HG03432 (cell line): ENCODE data around the gene TMEM232.
"Not testable (repeated sequence)": the region's sequence is repeated elsewhere in the genome, so short reads cannot be mapped to it uniquely, and the experiment has no call there.

Experiments
- ATAC-seq: cut with Tn5 transposase; IDR thresholded peaks from one replicate; pipeline ENCODE4 v1.9.1; 2021; ENCODE audit warnings: mild to moderate bottlenecking, moderate library complexity; ENCODE audit not compliant: unreplicated experiment

Gene TMEM232

DNA sequence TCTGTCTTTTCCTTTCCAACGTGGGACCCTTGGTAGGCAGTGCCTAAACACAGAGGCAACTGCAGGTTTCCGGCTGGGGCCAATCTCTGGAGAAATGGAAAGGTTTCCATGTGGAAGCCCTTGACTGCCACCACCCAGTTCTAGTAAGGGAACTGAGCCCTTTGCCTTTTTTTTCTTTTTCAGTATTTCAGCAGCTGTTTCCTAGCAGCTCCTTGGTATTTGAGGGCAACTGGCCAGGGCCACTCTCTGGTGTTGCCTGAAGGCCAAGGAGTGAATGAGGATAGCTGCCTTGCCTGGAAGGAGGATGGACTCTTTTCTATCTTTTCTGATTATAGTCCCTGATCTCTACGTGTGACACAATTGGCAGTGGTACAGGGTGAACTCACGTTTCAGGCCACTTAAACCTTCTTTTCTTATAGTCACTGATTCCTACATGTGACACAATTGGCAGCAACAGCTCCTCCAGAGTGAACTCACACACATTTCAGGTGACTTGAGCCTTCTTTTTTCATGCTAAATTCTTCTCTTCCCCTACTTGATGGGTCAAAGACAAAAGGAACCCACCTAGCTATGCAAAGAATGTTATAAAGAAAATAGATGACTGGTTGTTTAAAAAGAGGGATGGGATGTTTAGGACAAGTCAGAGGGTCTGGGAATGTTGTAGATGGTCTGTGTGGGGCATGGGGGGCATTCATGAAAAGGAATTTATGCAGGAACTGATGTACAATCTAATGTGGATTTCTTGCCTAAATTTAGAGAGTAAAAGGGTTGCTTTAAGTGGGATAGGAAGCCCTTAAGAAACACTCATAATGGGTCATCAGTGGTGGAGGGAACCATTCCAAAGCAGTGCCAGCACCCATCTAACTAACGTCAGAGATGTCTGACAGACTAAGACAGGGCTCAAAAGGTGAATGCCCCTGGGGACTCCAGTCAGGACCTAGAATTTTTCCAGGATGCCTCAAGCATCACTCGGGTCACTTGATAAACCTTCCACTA is 190.1 kb downstream of the TMEM232 start:
- ATAC-seq, result no peak

DNA sequence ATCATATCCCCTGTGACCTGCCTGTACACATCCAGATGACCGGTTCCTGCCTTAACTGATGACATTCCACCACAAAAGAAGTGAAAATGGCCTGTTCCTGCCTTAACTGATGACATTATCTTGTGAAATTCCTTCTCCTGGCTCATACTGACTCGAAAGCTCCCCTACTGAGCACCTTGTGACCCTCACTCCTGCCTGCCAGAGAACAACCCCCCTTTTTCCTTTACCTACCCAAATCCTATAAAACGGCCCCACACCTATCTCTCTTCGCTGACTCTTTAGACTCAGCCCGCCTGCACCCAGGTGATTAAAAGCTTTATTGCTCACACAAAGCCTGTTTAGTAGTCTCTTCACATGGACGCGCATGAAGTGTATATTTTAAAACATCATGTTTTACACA is 191.3 kb downstream of the TMEM232 start:
- not testable (repeated sequence) for ATAC-seq

DNA sequence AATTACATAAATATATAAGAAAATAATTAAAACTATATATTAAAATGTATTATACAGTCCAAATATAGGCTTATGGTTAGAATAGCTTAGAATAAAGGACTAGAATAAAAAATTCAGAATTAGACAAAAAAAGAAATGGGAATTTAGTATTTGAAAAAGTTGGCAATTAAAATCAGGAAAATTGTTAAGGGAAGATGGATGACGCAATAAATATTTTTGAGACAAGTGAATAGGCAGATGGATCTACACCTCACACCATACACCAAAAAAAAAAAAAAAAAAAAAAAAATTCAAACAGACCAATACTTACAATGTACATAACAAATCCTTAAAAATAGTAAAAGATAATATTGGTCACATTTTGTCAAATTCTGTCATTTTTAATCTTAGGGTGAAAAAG is 200.7 kb downstream of the TMEM232 start:
- ATAC-seq, result no peak

DNA sequence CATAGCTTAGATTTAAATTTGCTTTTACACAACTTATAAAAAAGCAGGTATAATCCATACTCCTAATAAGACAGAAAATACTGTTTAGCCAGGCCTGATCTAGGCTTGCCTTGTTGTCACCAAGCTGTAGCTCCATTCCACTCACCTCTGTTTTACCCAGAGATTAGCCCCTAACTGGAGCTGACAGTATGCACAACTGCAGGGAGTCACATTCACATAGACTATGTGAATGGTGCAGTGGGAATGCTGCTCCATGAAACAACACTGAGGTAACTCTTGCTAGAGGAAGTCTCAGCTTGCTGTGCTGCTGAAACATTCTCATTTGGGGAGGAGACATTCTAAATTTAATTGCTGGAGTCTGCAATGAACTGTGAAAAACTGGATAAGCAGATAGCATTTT is 209.1 kb downstream of the TMEM232 start:
- no peak for ATAC-seq

GRCh38 chr5:110514030-110514429 is 212.4 kb downstream of the TMEM232 start:
- no peak for ATAC-seq

GRCh38 chr5:110512266-110512665 is 214.2 kb downstream of the TMEM232 start:
- ATAC-seq, result no peak

DNA sequence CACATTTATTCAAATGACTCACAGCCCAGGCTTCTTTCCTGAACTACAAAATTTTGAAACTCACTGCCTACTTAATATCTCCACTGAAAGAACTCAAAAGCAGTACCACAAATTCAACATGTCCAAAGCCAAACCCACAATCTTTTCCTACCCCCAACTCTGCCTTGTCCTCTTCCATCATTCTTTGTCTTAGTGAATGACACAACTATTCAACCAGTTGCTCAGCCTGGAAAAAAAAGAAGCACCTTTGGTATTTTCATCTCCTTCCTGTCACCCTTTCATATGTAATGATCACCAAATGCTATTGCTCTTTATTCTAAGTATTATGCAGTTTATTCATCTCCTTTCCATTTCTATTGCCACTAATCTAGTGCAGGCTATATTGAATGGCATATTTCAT is 216.3 kb downstream of the TMEM232 start:
- no peak for ATAC-seq

- no peak for ATAC-seq
These were observed 218.5 kb downstream of the TMEM232 start for GRCh38 chr5:110507972-110508371.

- no peak for ATAC-seq
These were observed 220.1 kb downstream of the TMEM232 start for GRCh38 chr5:110506378-110506777.

GRCh38 chr5:110496276-110496675 is 230.2 kb downstream of the TMEM232 start:
- ATAC-seq, result no peak

DNA sequence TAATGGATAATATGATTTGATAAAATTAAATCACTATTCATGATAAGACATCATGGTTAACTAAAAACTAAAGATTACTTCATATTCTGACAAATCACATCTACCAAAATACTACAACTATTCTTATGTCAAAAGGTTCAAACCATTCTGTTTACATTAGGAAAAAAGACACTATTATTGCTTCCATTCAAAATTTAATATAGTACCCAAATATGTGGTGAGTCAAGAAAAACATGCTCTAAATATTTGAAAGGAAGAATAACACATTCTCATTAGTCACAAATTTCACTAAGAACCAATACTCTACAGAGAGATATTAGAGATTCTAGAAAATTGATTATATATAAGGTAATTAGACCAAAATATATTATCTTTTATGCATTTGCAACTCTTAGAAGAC is 234.0 kb downstream of the TMEM232 start:
- no peak for ATAC-seq

DNA sequence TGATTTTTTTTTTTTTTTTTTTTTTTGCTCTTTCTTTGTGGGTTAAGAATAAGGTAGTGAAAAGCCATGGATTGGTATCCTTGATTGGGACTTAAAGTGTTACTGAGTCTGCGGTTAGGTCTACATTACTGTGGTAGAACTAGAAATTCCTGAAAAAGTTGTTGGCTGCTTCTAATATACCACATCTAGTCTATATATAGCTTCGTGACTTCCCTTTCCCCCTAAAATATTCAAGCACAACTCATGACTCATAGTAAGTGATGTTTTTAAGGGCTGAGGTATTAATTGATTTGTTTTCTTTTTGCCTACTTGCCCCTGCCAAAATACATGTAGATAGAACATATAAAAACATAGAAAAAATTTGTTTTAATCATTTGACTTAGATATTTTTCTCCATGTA is 247.6 kb downstream of the TMEM232 start:
- no peak for ATAC-seq

- no peak for ATAC-seq
These were observed 248.6 kb downstream of the TMEM232 start for GRCh38 chr5:110477911-110478310.

GRCh38 chr5:110476164-110476563 is 250.3 kb downstream of the TMEM232 start:
- ATAC-seq, result no peak

- ATAC-seq, result no peak
These were observed 250.9 kb downstream of the TMEM232 start for GRCh38 chr5:110475529-110475928.

GRCh38 chr5:110469486-110469885 is 257.0 kb downstream of the TMEM232 start:
- ATAC-seq, result no peak

DNA sequence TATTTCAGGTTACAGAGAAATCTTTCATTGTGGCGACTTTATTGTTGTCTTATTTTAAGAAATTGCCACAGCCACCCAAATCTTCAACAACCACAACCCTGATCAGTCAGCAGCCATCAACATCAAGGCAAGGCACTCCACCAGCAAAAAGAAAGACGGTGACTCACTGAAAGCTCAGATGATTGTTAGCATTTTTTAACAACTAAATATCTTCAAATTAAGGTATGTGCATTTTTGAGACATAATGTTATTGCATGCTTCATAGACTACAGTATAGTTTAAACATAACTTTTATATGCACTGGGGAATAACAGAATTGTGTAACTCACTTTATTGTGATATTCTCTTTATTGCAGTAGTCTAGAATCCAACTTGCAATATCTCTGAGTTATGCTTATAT is 263.4 kb downstream of the TMEM232 start:
- no peak for ATAC-seq

GRCh38 chr5:110460837-110461236 is 265.6 kb downstream of the TMEM232 start:
- ATAC-seq, result peak; percentile 87

- ATAC-seq, result no peak
These were observed 268.2 kb downstream of the TMEM232 start for GRCh38 chr5:110458313-110458712.

- ATAC-seq, result no peak
These were observed 283.6 kb downstream of the TMEM232 start for GRCh38 chr5:110442856-110443255.

GRCh38 chr5:110441035-110441434 is 285.4 kb downstream of the TMEM232 start:
- ATAC-seq, result peak; percentile 71

DNA sequence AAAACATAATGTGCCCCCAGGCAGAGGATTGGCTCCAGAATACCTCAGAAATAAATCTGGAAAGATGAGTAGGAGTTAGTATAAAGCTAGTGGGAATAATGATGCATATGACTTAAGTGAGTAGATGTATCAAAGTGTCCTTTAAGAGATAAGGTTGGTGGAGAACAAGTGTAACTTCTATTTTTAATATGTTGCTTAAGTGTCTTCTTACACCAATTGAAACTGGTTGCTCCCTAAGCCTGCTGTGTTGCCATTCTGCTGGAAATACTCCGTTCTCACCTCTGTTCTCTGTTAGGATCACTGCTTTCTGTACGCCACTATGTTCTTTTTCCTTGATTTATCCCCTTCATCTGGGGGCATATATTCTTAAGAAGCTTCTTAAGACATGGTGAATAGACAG is 286.4 kb downstream of the TMEM232 start:
- ATAC-seq, result no peak

- ATAC-seq, result no peak
These were observed 287.2 kb downstream of the TMEM232 start for GRCh38 chr5:110439296-110439695.
